Upper lobe of right lung (tissue), 1 donor: Measurements from ENCODE around the gene RESF1. TPM values are rescaled to one million over a fixed set of nuclear protein-coding genes. Genes with fewer than 3 reads are reported as not detected.
A peak's percentile ranks its signal among the peaks of the same experiment; 100 is the strongest.
"Not testable (repeated sequence)": the region's sequence is repeated elsewhere in the genome, so short reads cannot be mapped to it uniquely, and the experiment has no call there.

ENCODE experiments used
- ATAC-seq: fragments of 200-7000 bp; cut with Tn5 transposase; one replicate; pipeline ENCODE4 v1.9.1; 2020; ENCODE audit warnings: mild to moderate bottlenecking, moderate library complexity
- DNase-seq: peaks from one replicate; pipeline ENCODE4 v3.0.0-alpha.2; 2020
- H3K27ac ChIP-seq: fragments of 200-600 bp; one replicate; pipeline ENCODE4 v1.8.0; 2022
- H3K27me3 ChIP-seq: fragments of 200-600 bp; one replicate; pipeline ENCODE4 v1.8.0; 2022; ENCODE audit warnings: mild to moderate bottlenecking
- H3K36me3 ChIP-seq: fragments of 200-600 bp; one replicate; pipeline ENCODE4 v1.8.0; 2022
- H3K4me1 ChIP-seq: fragments of 200-600 bp; one replicate; pipeline ENCODE4 v1.8.0; 2022
- H3K4me3 ChIP-seq: fragments of 200-600 bp; one replicate; pipeline ENCODE4 v1.8.0; 2022; ENCODE audit warnings: mild to moderate bottlenecking
- H3K9me3 ChIP-seq: fragments of 200-600 bp; one replicate; pipeline ENCODE4 v1.8.0; 2022
- intact Hi-C: fragments of 100-400 bp; cut with DNase I; formaldehyde crosslinking; loops from one replicate; pipeline ENCODE4 v1.11.0; 2022
- total RNA-seq: library from RNA; stranded (reverse); fragmentation: NEBNext Ultra II Directional; extraction: Animal tissue kit (Norgen Biotek cat#: 25700); gene quantifications from one replicate; pipeline ENCODE4 v1.2.1, GENCODE V29; 2021
- TF ChIP-seq, protein P1 (sequence below): fragments of 200-600 bp; IDR thresholded peaks from one replicate; pipeline ENCODE4 v1.8.0; 2022; ENCODE audit warnings: antibody characterized with exemption
- donor health status: DM: no; HTN: yes; CAD: no; lungs with severe emphysema.

Gene RESF1
- total RNA-seq, 1 donor from 2014 or later = 72.3 TPM

DNA sequence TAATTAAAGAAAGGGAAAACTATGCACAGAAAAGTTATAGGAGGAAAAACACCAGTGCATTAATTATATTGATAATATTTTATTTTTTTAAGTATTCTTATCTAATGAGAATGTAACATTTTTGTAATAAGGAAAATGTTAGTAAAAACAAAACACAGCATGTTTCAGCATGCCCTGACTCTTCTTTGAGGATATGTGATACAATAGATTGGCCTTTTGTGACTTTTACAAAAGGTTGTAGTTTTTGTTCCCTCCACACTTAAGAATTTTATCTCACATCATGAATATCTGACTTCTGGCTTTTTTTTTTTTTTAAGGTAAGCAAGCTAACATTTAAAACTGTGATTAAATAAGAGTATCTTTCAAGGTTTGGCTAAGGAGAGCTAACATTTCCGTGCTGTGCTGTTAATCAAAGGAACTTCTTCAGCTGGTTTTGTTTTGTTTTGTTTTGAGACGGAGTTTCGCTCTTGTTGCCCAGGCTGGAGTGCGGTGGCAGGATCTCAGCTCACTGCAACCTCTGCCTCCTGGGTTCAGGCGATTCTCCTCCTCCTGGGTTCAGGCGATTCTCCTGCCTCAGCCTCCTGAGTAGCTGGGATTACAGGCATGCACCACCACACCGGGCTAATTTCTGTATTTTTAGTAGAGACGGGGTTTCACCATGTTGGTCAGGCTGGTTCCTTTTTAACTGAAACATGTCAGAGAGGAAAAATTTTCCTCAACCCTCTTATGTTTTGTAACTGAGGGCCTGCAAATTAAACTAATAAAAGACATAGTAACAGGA is 30.8 kb upstream of the RESF1 start:
- Histone ChIP-seq H3K36me3 (no peaks in the 10 kb centered on the region), H3K4me3 (no peak overlapping the region), H3K9me3 (no peaks in the 10 kb centered on the region), H3K27me3 (no peaks in the 10 kb centered on the region), H3K27ac (peak overlapping the region; percentile 42), H3K4me1 (no peaks in the 10 kb centered on the region)
- no peak for DNase-seq
- ATAC-seq = no peak
- intact Hi-C loops = no loop called here
- TF ChIP-seq, protein P1, sequence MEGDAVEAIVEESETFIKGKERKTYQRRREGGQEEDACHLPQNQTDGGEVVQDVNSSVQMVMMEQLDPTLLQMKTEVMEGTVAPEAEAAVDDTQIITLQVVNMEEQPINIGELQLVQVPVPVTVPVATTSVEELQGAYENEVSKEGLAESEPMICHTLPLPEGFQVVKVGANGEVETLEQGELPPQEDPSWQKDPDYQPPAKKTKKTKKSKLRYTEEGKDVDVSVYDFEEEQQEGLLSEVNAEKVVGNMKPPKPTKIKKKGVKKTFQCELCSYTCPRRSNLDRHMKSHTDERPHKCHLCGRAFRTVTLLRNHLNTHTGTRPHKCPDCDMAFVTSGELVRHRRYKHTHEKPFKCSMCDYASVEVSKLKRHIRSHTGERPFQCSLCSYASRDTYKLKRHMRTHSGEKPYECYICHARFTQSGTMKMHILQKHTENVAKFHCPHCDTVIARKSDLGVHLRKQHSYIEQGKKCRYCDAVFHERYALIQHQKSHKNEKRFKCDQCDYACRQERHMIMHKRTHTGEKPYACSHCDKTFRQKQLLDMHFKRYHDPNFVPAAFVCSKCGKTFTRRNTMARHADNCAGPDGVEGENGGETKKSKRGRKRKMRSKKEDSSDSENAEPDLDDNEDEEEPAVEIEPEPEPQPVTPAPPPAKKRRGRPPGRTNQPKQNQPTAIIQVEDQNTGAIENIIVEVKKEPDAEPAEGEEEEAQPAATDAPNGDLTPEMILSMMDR = no peak

DNA sequence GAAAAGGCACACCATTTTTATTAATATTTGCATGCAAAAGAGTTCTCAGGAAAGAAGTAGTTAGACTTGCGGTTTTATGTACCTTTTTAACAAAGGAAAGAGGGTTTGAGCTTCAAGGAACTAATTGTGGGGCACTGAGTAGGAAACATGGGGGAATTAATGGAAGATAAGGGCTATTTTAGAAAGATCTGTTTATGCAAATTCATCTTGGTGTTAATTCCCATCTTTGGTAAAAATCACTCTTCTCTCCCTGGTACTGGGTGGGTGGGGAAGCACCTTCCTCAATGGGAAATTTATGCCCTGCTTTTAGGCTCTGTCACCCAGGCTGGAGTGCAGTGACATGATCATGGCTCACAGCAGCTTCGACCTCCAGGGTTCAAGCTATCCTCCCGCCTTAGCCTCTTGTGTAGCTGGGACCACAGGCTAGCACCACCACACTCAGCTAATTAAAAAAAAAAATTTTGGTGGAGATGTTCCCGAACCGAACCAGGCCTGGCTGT is 30.1 kb upstream of the RESF1 start:
- ATAC-seq (no peak), DNase-seq (no peak)
- Histone ChIP-seq H3K4me3 (no peak overlapping the region), H3K36me3 (no peaks in the 10 kb centered on the region), H3K9me3 (no peaks in the 10 kb centered on the region), H3K27me3 (no peaks in the 10 kb centered on the region), H3K4me1 (no peaks in the 10 kb centered on the region), H3K27ac (peak overlapping the region; percentile 42)
- TF ChIP-seq, protein P1 = no peak
- intact Hi-C loops = no loop called here

DNA sequence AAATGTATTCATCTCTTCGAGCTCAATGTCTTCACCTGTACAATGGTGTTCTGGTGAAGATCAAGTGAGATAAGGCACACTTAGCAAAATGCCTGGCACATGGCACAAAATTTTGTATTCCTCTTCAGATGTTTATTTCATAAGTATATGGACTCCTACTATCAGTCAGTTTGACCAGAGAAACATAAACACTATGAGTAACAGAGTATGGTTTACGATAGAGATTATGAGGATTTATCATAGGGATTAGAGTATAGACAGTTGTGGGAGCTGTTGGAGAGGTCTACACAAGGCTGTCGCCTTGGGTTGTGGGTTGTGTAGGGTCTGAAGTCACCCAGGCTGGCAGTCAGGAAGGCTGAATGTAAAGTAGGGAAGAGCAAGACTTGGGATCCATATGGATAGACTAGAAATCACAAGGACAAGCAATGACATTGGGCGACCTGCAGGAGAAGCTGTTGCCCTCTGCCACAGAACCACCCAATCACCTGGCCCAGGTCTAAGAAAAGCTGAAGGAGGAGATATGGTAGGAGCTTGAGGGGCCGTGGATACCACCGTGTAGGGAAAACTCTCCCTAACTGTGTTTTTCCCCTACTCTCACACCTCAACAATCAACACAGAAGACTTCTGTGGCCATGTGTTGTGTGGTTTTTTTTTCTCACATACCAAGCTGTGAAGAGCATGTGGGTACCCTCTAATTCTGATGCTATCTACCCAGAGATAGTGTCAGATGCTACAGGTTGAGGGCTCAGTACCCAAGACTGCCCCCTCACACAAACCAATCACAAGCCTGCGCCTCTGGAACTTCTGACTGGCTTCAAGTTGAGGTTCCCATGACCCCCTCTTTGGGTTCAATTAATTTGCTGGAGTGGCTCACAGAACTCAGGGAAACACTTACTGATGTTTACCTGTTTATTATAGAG is 27.2 kb upstream of the RESF1 start:
- H3K9me3 ChIP-seq = no peaks in the 10 kb centered on the region
- ATAC-seq (peak; percentile 47), DNase-seq (no peak)
- no peak overlapping the region for H3K4me3 ChIP-seq
- H3K36me3 ChIP-seq = no peaks in the 10 kb centered on the region
- no peak overlapping the region for H3K27ac ChIP-seq
- H3K27me3 ChIP-seq = no peaks in the 10 kb centered on the region
- intact Hi-C loops = no loop called here
- no peaks in the 10 kb centered on the region for H3K4me1 ChIP-seq
- TF ChIP-seq, protein P1 = no peak

DNA sequence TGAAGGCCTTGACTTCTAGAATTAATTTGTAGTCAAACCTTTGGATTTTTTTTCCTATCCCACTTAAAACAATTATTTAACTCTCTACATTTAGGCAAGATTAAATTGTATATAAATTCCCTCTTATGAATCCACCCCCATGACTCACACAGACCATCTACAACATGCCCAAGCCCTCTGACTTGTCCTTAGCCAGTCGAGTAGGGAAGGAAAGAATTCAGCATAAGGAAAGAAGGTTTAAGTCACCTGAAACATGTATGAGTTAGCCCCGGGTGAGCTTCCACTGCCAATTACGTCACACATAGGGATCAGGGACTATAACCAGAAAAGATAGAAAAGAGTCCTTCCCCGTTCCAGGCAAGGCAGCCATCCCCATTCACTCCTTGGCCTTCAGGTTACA is 14.9 kb upstream of the RESF1 start:
- Histone ChIP-seq H3K9me3 (no peaks in the 10 kb centered on the region), H3K36me3 (no peaks in the 10 kb centered on the region), H3K4me1 (no peaks in the 10 kb centered on the region), H3K27ac (no peak overlapping the region), H3K27me3 (no peaks in the 10 kb centered on the region), H3K4me3 (no peak overlapping the region)
- DNase-seq = no peak
- TF ChIP-seq, protein P1 = no peak
- ATAC-seq = no peak
- intact Hi-C loops = no loop called here

DNA sequence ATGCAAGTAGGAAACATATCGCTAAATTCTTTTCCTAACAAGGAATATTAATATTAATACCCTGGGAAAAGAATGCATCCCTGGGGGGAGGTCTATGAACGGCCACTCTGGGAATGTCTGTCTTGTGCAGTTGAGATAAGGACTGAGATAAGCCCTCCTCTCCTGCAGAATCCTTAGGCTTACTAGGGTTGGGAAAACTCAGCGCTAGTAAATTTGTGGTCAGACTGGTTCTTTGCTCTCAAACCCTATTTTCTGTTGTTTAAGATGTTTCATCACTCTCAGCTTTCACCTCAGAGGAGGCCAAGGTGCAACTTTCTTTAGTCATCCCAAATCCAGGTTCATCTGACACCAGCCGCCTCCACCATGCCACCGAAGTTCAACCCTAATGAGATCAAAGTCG is 11.2 kb upstream of the RESF1 start:
- TF ChIP-seq, protein P1 = no peak
- intact Hi-C loops = no loop called here
- Histone ChIP-seq H3K27ac (no peak overlapping the region), H3K9me3 (no peaks in the 10 kb centered on the region), H3K4me3 (no peak overlapping the region), H3K27me3 (no peaks in the 10 kb centered on the region), H3K36me3 (no peaks in the 10 kb centered on the region), H3K4me1 (no peaks in the 10 kb centered on the region)
- no peak for ATAC-seq
- no peak for DNase-seq

DNA sequence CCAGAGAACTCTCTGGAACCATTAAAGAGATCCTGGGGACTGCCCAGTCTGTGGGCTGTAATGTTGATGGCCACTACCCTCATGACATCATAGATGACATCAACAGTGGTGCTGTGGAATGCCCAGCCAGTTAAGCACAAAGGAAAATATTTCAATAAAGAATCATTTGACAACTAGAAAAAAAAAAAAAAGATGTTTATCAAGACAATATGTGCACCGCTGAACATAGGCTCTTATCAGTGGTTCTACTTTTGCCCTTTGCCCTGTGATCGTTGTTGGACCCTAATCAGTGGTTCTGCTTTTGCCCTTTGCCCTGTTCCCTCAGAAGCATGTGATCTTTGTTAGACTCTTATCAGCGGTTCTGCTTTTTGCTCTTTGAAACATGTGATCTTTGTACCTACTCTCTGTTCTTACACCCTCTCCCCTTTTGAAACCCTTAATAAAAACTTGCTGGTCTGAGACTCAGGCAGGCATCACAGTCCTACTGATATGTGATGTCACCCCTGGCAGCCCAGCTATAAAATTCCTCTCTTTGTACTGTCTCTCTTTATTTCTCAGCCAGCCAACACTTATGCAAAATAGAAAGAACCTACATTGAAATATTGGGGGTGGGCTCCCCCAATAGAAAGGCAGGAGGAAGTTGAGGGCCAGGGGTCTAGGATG is 10.4 kb upstream of the RESF1 start:
- intact Hi-C loops = not testable (repeated sequence)

More for the DNA sequence above, 10.4 kb upstream of the RESF1 start:
- not testable (repeated sequence) for H3K27me3 ChIP-seq, H3K4me3 ChIP-seq, H3K27ac ChIP-seq, H3K9me3 ChIP-seq, DNase-seq, ATAC-seq, H3K36me3 ChIP-seq, H3K4me1 ChIP-seq
